SK-N-MC (cell line): ENCODE data around the gene MYLK2.

ENCODE experiments used
- DNase-seq: peaks from one replicate; pipeline ENCODE4 v3.0.0-alpha.2; 2011; ENCODE audit warnings: low read depth, low spot score
- H3K27ac ChIP-seq: fragments of 200-600 bp; sonication (generic); 2 replicates; pipeline ENCODE4 v1.5.1; 2016; ENCODE audit warnings: mixed run types
- H3K36me3 ChIP-seq: fragments of 200-600 bp; sonication (generic); 2 replicates; pipeline ENCODE4 v1.6.1; 2017; ENCODE audit warnings: antibody characterized with exemption, low read length, mixed read lengths; ENCODE audit not compliant: insufficient read depth
- H3K4me3 ChIP-seq: fragments of 200-600 bp; sonication (generic); 2 replicates; pipeline ENCODE4 v1.5.1; 2016
- H3K9ac ChIP-seq: fragments of 200-600 bp; sonication (generic); 2 replicates; pipeline ENCODE4 v1.8.0; 2017; ENCODE audit warnings: mixed run types, mixed read lengths; ENCODE audit not compliant: insufficient read length
- H3K9me3 ChIP-seq: fragments of 200-600 bp; sonication (generic); 2 replicates; pipeline ENCODE4 v1.6.1; 2017; ENCODE audit warnings: low read depth, mild to moderate bottlenecking, antibody characterized with exemption, low read length, moderate library complexity, mixed read lengths
- EZH2 ChIP-seq: fragments of 200-600 bp; sonication (generic); IDR thresholded peaks from one replicate; pipeline ENCODE4 v1.6.1; 2017; ENCODE audit warnings: antibody characterized with exemption
- FOXP2 ChIP-seq: optimal IDR thresholded peaks from 2 replicates; pipeline ENCODE3; 2011; ENCODE audit warnings: mild to moderate bottlenecking, moderate library complexity; ENCODE audit not compliant: insufficient read depth; ENCODE audit errors: extremely low read length, control extremely low read depth
- POLR2AphosphoS5 ChIP-seq: IDR thresholded peaks from 2 replicates; pipeline ENCODE4 v1.6.1; 2012; ENCODE audit warnings: mild to moderate bottlenecking, low read depth, low read length, borderline replicate concordance

Gene MYLK2

GRCh38 chr20:31836853-31837608 is 17.9 kb downstream of the MYLK2 start:
- TF ChIP-seq FOXP2 (no peak), POLR2AphosphoS5 (no peak), EZH2 (no peak)
- H3K9me3 ChIP-seq: no peaks in the 10 kb centered on the region
- no peak for DNase-seq
- H3K27ac ChIP-seq: no peak overlapping the region
- H3K9ac ChIP-seq: no peak overlapping the region
- H3K4me3 ChIP-seq: no peak overlapping the region
- H3K36me3 ChIP-seq: no peaks in the 10 kb centered on the region

GRCh38 chr20:31837896-31838397 is 18.8 kb downstream of the MYLK2 start:
- no peaks in the 10 kb centered on the region for H3K9me3 ChIP-seq
- TF ChIP-seq FOXP2: no peak
- no peak for TF ChIP-seq EZH2
- no peak for TF ChIP-seq POLR2AphosphoS5
- no peak overlapping the region for H3K9ac ChIP-seq
- no peak overlapping the region for H3K27ac ChIP-seq
- no peak for DNase-seq
- no peaks in the 10 kb centered on the region for H3K36me3 ChIP-seq
- H3K4me3 ChIP-seq: no peak overlapping the region

- no peak overlapping the region for H3K27ac ChIP-seq
Measured at GRCh38 chr20:31838646-31839292, 19.6 kb downstream of the MYLK2 start.

GRCh38 chr20:31839782-31840487 is 20.8 kb downstream of the MYLK2 start:
- H3K9me3 ChIP-seq: no peaks in the 10 kb centered on the region
- H3K36me3 ChIP-seq: no peaks in the 10 kb centered on the region
- H3K4me3 ChIP-seq: no peak overlapping the region
- no peak overlapping the region for H3K27ac ChIP-seq
- no peak for TF ChIP-seq FOXP2
- TF ChIP-seq POLR2AphosphoS5: no peak
- H3K9ac ChIP-seq: no peak overlapping the region
- no peak for DNase-seq

More at GRCh38 chr20:31838646-31839292, 19.6 kb downstream of the MYLK2 start:
- TF ChIP-seq FOXP2 (no peak), POLR2AphosphoS5 (no peak), EZH2 (no peak)
- H3K9me3 ChIP-seq: no peaks in the 10 kb centered on the region
- no peak for DNase-seq
- H3K4me3 ChIP-seq: no peak overlapping the region
- H3K36me3 ChIP-seq: no peaks in the 10 kb centered on the region
- H3K9ac ChIP-seq: no peak overlapping the region

GRCh38 chr20:31840906-31841816 is 22.0 kb downstream of the MYLK2 start:
- no peaks in the 10 kb centered on the region for H3K36me3 ChIP-seq
- H3K27ac ChIP-seq: no peak overlapping the region
- no peak for TF ChIP-seq EZH2
- no peak overlapping the region for H3K9ac ChIP-seq
- H3K4me3 ChIP-seq: no peak overlapping the region
- no peaks in the 10 kb centered on the region for H3K9me3 ChIP-seq
- DNase-seq: no peak

- H3K9ac ChIP-seq: no peak overlapping the region
- DNase-seq: no peak
- no peaks in the 10 kb centered on the region for H3K36me3 ChIP-seq
- H3K27ac ChIP-seq: no peak overlapping the region
- TF ChIP-seq POLR2AphosphoS5 (no peak), FOXP2 (no peak), EZH2 (no peak)
- no peak overlapping the region for H3K4me3 ChIP-seq
- H3K9me3 ChIP-seq: no peaks in the 10 kb centered on the region
Measured at GRCh38 chr20:31841928-31842327, 22.8 kb downstream of the MYLK2 start.

- no peaks in the 10 kb centered on the region for H3K36me3 ChIP-seq
- no peak overlapping the region for H3K9ac ChIP-seq
- no peak overlapping the region for H3K27ac ChIP-seq
- no peak overlapping the region for H3K4me3 ChIP-seq
- DNase-seq: no peak
- TF ChIP-seq POLR2AphosphoS5: no peak
- no peak for TF ChIP-seq FOXP2
- TF ChIP-seq EZH2: no peak
- H3K9me3 ChIP-seq: no peaks in the 10 kb centered on the region
Measured at GRCh38 chr20:31842471-31843157, 23.5 kb downstream of the MYLK2 start.

GRCh38 chr20:31843288-31843687 is 24.1 kb downstream of the MYLK2 start:
- Histone ChIP-seq H3K36me3 (no peaks in the 10 kb centered on the region), H3K9me3 (no peaks in the 10 kb centered on the region), H3K9ac (no peak overlapping the region), H3K27ac (no peak overlapping the region), H3K4me3 (no peak overlapping the region)
- TF ChIP-seq FOXP2: no peak
- TF ChIP-seq POLR2AphosphoS5: no peak
- TF ChIP-seq EZH2: no peak
- no peak for DNase-seq
